Activated B cell treated with CpG ODN at 0.5 μM for 24 hours (primary cell): ENCODE measurements around the gene SPIRE2. TPM values are rescaled to one million over a fixed set of nuclear protein-coding genes. Genes with fewer than 3 reads are reported as not detected.
"Not testable (repeated sequence)": the region's sequence is repeated elsewhere in the genome, so short reads cannot be mapped to it uniquely, and the experiment has no call there.

Experiments used
- ATAC-seq: fragments of 200-7000 bp; cut with Tn5 transposase; one replicate; pipeline ENCODE4 v1.10.0; 2021; ENCODE audit warnings: low read depth, mild to moderate bottlenecking, moderate library complexity
- CTCF ChIA-PET: fragments of 350-600 bp; sonication (Branson Sonifier 250); formaldehyde crosslinking; loops from one replicate; lab custom pipeline; 2021; ENCODE audit warnings: antibody characterized with exemption; lab: Charles Lee
- POLR2A ChIA-PET: fragments of 350-600 bp; sonication (Branson Sonifier 250); formaldehyde crosslinking; loops from one replicate; lab custom pipeline; 2021; ENCODE audit warnings: antibody characterized with exemption; lab: Charles Lee
- DNase-seq: peaks from one replicate; pipeline ENCODE4 v3.0.0; 2022
- H3K27ac Mint-ChIP-seq: one replicate; pipeline ENCODE4 v1.8.0; 2020; ENCODE audit warnings: mixed read lengths
- H3K27me3 Mint-ChIP-seq: one replicate; pipeline ENCODE4 v1.8.0; 2021; ENCODE audit warnings: mixed read lengths
- H3K36me3 Mint-ChIP-seq: one replicate; pipeline ENCODE4 v1.8.0; 2021; ENCODE audit warnings: low read depth, mixed read lengths
- H3K4me1 Mint-ChIP-seq: one replicate; pipeline ENCODE4 v1.8.0; 2021; ENCODE audit warnings: mixed read lengths
- H3K4me3 Mint-ChIP-seq: one replicate; pipeline ENCODE4 v1.8.0; 2020; ENCODE audit warnings: mild to moderate bottlenecking, mixed read lengths
- H3K9me3 Mint-ChIP-seq: one replicate; pipeline ENCODE4 v1.8.0; 2020; ENCODE audit warnings: mixed read lengths
- CTCF ChIP-seq: fragments of 200-600 bp; IDR thresholded peaks from one replicate; pipeline ENCODE4 v1.8.0; 2022; ENCODE audit warnings: antibody characterized with exemption, mild to moderate bottlenecking
- intact Hi-C: fragments of 100-400 bp; cut with micrococcal nuclease; formaldehyde crosslinking; loops from one replicate; pipeline ENCODE4 v1.15.1; 2024
- total RNA-seq: library from RNA; stranded (reverse); gene quantifications from 2 replicates; pipeline ENCODE4 v1.2.3, GENCODE V29; 2022

SPIRE2 gene
- total RNA-seq, 1 donor from 2014 or later = 1.2 TPM

- H3K4me3 Mint-ChIP-seq = no peak overlapping the region
- ATAC-seq (no peak), DNase-seq (no peak)
- intact Hi-C loops = no loop called here
- POLR2A ChIA-PET = no interaction called here
- CTCF ChIA-PET = interaction anchor here (1.3 kb wide), 1 partner anchor 92 kb away, joined by 3 read pairs; no protein-coding TSS in a partner anchor
- H3K27ac Mint-ChIP-seq = no peak overlapping the region
- peaks cover under 1% of the 10 kb centered on the region for H3K4me1 Mint-ChIP-seq
- no peaks in the 10 kb centered on the region for H3K27me3 Mint-ChIP-seq
- H3K36me3 Mint-ChIP-seq = no peaks in the 10 kb centered on the region
- H3K9me3 Mint-ChIP-seq = no peaks in the 10 kb centered on the region
- TF ChIP-seq CTCF = no peak
These were observed 30.1 kb upstream of the SPIRE2 start for GRCh38 chr16:89798126-89798525.

GRCh38 chr16:89798832-89799370 lies 29.4 kb upstream of the SPIRE2 start:
- ChIA-PET POLR2A (no interaction called here), CTCF (interaction anchor here (1.3 kb wide), 1 partner anchor 93 kb away, joined by 3 read pairs; no protein-coding TSS in a partner anchor)
- no peaks in the 10 kb centered on the region for H3K9me3 Mint-ChIP-seq
- no peaks in the 10 kb centered on the region for H3K4me1 Mint-ChIP-seq
- ATAC-seq (no peak), DNase-seq (no peak)
- no peak overlapping the region for H3K27ac Mint-ChIP-seq
- no peaks in the 10 kb centered on the region for H3K36me3 Mint-ChIP-seq
- no peaks in the 10 kb centered on the region for H3K27me3 Mint-ChIP-seq
- TF ChIP-seq CTCF = no peak
- intact Hi-C loops = no loop called here
- no peak overlapping the region for H3K4me3 Mint-ChIP-seq

GRCh38 chr16:89801800-89802199 lies 26.5 kb upstream of the SPIRE2 start:
- no peak overlapping the region for H3K27ac Mint-ChIP-seq
- ChIA-PET POLR2A (interaction anchor here (0.7 kb wide), 3 partner anchors 13 to 1114 kb away, joined by 3 to 9 read pairs (median 5); no protein-coding TSS in a partner anchor), CTCF (interaction anchor here (1.2 kb wide), 1 partner anchor 96 kb away, joined by 4 read pairs; no protein-coding TSS in a partner anchor)
- H3K27me3 Mint-ChIP-seq = no peaks in the 10 kb centered on the region
- H3K4me1 Mint-ChIP-seq = no peaks in the 10 kb centered on the region
- H3K36me3 Mint-ChIP-seq = no peaks in the 10 kb centered on the region
- ATAC-seq (no peak), DNase-seq (no peak)
- no peaks in the 10 kb centered on the region for H3K9me3 Mint-ChIP-seq
- intact Hi-C loops = no loop called here
- no peak for TF ChIP-seq CTCF
- no peak overlapping the region for H3K4me3 Mint-ChIP-seq

- no peak for TF ChIP-seq CTCF
- Mint-ChIP-seq H3K4me3 (no peak overlapping the region), H3K27me3 (no peaks in the 10 kb centered on the region), H3K36me3 (peaks cover 3% of the 10 kb centered on the region), H3K9me3 (no peaks in the 10 kb centered on the region), H3K27ac (no peak overlapping the region), H3K4me1 (no peaks in the 10 kb centered on the region)
- no peak for DNase-seq
- ATAC-seq = no peak
- ChIA-PET POLR2A (no interaction called here), CTCF (no interaction called here)
- intact Hi-C loops = no loop called here
These were observed 23.0 kb upstream of the SPIRE2 start for GRCh38 chr16:89805136-89805905.

GRCh38 chr16:89806589-89807193 lies 21.6 kb upstream of the SPIRE2 start:
- H3K27ac Mint-ChIP-seq, H3K36me3 Mint-ChIP-seq, H3K4me1 Mint-ChIP-seq, ATAC-seq, POLR2A ChIA-PET, H3K27me3 Mint-ChIP-seq, DNase-seq, intact Hi-C loops, H3K9me3 Mint-ChIP-seq, CTCF ChIA-PET, H3K4me3 Mint-ChIP-seq: not testable (repeated sequence)
